ENCODE measurements around the gene APCDD1L.

Gene APCDD1L

DNA sequence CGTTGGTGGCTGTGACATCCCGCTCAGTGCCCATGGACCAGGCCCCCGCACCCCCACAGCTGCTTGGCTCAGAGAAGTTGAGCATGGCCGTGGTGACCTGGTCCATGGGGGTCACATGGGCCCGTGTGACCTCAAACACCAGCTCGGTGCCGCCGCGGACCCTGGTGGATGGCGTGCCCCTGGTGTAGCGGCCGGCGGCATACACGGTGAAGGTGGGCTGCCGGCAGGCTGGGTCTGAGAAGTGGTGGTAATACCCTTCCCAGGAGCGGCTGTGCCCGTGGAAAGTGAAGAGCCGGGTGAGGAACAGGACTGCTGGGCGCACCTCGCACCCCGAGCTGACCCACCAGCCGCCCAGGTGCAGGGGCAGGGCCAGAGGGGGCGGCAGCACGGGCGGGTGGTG, 54.1 kb downstream of the APCDD1L start:
- TF ChIP-seq, protein P1, sequence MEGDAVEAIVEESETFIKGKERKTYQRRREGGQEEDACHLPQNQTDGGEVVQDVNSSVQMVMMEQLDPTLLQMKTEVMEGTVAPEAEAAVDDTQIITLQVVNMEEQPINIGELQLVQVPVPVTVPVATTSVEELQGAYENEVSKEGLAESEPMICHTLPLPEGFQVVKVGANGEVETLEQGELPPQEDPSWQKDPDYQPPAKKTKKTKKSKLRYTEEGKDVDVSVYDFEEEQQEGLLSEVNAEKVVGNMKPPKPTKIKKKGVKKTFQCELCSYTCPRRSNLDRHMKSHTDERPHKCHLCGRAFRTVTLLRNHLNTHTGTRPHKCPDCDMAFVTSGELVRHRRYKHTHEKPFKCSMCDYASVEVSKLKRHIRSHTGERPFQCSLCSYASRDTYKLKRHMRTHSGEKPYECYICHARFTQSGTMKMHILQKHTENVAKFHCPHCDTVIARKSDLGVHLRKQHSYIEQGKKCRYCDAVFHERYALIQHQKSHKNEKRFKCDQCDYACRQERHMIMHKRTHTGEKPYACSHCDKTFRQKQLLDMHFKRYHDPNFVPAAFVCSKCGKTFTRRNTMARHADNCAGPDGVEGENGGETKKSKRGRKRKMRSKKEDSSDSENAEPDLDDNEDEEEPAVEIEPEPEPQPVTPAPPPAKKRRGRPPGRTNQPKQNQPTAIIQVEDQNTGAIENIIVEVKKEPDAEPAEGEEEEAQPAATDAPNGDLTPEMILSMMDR (IDR thresholded peaks at IDR 0.05; ENCODE audit: extremely low read depth, insufficient read depth, missing control alignments), result no peak
- in situ Hi-C loops (cut with MboI; ENCODE audit: low pct_unique_long_range_greater_than_20kb, low sequenced_read_pairs, unreplicated experiment), result no loop called here
- DNase-seq (ENCODE audit: low spot score), result no peak

DNA sequence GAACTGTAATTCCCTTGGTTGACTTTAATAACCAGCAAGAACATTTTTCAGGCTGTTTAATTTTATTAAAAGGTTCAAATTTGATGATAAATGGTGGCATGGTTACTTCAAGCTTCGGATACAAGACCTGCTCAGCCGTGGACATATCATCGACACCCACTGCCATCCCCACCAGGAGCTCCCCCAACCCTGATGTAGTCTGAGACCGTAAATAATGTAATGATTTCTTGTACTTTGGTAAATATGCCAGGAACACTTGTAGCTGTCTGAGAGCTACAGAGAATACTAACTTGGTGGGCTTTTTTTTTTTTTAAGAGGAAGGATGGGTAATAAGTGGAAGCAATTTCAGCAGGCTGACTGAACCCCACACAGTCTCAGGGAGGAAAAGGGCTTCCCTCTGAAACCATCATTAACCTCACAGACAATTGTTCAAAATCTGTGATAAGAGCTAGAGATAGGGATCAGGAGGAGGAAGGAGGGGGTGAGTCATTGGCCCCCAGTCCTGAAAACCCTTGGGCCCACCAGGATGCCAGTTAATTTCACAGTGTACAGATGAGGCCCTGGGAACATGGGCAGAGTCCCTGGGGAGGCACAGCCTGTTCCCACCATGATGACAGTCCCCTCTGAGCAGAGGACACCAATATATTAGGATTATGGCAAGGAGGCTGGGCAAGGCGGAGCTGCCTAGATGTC, 56.0 kb downstream of the APCDD1L start:
- TF ChIP-seq, protein P1 (IDR thresholded peaks at IDR 0.05; ENCODE audit: extremely low read depth, insufficient read depth, missing control alignments), result no peak
- DNase-seq (ENCODE audit: low spot score), result no peak
- in situ Hi-C loops (cut with MboI; ENCODE audit: low pct_unique_long_range_greater_than_20kb, low sequenced_read_pairs, unreplicated experiment), result loop anchor here (10.0 kb wide), 1 partner anchor 224 kb away; no protein-coding TSS in a partner anchor

DNA sequence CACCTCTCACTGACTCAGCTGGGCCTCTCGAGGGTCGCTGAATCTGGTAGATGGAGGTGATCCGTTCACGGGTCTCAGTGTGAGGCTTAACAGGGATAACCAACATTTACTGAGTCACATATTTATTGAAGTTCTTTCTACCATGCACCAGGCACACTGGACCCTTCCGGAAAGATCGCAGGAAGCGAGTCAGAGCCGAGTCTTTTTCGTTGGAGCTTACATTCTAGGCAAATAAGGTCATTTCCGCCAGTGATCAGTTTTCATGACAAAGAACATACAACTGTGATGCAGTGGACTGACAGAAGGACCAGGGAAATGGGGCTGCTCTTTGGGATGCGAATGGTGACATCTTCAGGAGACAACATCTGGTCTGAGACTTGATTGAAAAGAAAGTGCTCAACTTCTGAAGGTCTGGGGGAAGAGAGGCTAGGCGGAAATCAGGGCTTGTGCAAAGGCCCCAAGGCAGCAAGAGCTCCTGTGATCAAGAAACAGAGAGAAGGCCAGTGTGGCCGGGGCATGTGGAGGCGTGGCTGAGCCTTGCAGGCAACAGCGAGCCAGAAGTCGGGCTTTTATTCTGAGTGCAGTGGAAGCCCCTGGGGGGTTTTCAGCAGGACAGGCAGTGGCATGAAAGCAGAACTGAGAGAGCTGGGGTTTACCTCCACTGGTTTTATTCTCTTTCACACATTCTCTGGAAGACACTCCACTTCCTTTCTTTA, 56.7 kb downstream of the APCDD1L start:
- in situ Hi-C loops (cut with MboI; ENCODE audit: low pct_unique_long_range_greater_than_20kb, low sequenced_read_pairs, unreplicated experiment), result loop anchor here (10.0 kb wide), 1 partner anchor 224 kb away; no protein-coding TSS in a partner anchor
- peak; percentile 84 for DNase-seq (ENCODE audit: low spot score)
- TF ChIP-seq, protein P1 (IDR thresholded peaks at IDR 0.05; ENCODE audit: extremely low read depth, insufficient read depth, missing control alignments), result no peak

DNA sequence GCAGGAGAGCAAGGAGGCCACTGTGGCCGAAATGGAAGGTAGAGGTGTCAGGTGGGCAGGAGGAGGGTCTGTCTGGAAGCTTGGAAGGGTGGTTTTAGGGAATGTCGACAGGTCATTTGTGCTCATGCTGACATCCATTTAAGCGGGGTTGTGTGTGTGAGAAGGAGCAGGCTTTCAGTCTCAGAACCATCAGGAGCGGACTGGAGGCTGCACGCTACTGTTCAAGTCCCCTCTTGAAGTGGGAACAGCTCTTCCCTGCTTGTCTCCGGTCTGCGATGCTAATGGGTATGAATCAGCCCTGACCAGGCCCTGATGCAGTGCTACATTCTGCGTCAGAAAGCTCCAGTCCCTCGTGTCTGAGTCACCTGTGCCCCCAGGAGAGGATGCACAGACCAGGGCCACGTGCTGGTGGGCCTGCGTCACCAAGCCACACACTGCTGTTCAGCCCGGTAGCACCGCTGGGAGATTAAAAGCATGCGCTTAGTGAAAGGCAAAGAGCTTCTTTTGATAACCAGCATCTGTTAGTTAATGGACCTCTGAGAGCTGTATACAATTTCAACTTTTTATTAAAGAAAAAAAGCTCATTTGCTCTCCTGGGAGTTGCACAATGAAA, 58.0 kb downstream of the APCDD1L start:
- TF ChIP-seq, protein P1 (IDR thresholded peaks at IDR 0.05; ENCODE audit: extremely low read depth, insufficient read depth, missing control alignments), result no peak
- DNase-seq (ENCODE audit: low spot score), result no peak
- in situ Hi-C loops (cut with MboI; ENCODE audit: low pct_unique_long_range_greater_than_20kb, low sequenced_read_pairs, unreplicated experiment), result loop anchor here (10.0 kb wide), 1 partner anchor 222 kb away; no protein-coding TSS in a partner anchor

DNA sequence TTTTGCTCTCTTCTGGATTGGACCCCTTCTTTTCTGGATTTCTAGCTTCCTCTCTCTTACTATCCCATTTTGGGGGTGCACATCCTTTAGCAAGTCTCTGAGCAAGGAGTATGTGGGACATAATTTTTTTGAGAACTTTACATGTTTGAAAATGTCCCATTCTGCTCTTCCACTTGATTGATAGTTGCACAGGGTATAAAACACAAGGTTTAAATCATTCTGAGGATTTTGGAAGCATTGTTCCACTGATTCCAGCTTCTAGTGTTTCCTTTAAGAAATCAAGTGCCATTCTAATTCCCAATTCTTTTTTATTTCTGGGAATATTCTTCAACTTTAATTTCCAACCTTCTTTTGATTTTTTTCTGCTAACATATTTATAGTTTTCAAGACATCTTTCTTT, 60.7 kb downstream of the APCDD1L start:
- DNase-seq (ENCODE audit: low spot score), result no peak
- in situ Hi-C loops (cut with MboI; ENCODE audit: low pct_unique_long_range_greater_than_20kb, low sequenced_read_pairs, unreplicated experiment), result loop anchor here (10.0 kb wide), 1 partner anchor 220 kb away; no protein-coding TSS in a partner anchor
- TF ChIP-seq, protein P1 (IDR thresholded peaks at IDR 0.05; ENCODE audit: extremely low read depth, insufficient read depth, missing control alignments), result no peak

DNA sequence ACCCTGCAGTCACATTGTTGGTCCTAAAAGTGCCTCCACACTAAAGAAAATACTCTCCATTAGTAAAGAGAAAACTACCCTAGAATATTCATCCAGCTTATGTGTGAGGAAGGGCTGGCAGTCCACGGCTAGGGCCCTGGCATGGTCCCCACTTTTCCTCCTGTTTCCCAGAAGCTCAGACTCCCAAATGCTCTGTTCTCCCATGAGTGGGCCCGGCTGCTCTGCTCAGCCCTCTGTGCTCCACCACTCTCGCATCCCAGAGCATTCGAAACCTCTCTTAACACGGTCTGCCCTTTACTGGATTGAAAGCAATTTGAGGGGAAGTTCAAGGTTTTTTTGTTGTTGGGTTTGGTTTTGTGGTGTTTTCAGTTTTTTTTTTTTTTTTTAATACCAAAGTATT, 61.8 kb downstream of the APCDD1L start:
- DNase-seq (ENCODE audit: low spot score), result no peak
- in situ Hi-C loops (cut with MboI; ENCODE audit: low pct_unique_long_range_greater_than_20kb, low sequenced_read_pairs, unreplicated experiment), result loop anchor here (10.0 kb wide), 1 partner anchor 219 kb away; no protein-coding TSS in a partner anchor
- TF ChIP-seq, protein P1 (IDR thresholded peaks at IDR 0.05; ENCODE audit: extremely low read depth, insufficient read depth, missing control alignments), result no peak

All from GM13977 (cell line).